ENCODE measurements around the gene LYPLA2. TPM values are rescaled to one million over a fixed set of nuclear protein-coding genes. Genes with fewer than 3 reads are reported as not detected.

The LYPLA2 gene
- total RNA-seq, 1 experiment from 2014 or later, result 78.0 TPM

GRCh38 chr1:23763041-23763577 lies 27.8 kb upstream of the LYPLA2 start:
- no peak overlapping the region for H3K27ac ChIP-seq (ENCODE audit: low read depth, low read length)
- H2AFZ ChIP-seq (ENCODE audit: low read depth, low read length, poor library complexity, severe bottlenecking), result no peak overlapping the region
- ATAC-seq (no peak), DNase-seq (ENCODE audit: low read depth, low spot score) (no peak)
- intact Hi-C loops (cut with micrococcal nuclease), result no loop called here
- H3K9ac ChIP-seq (ENCODE audit: low read length), result no peak overlapping the region
- no peaks in the 10 kb centered on the region for H3K9me3 ChIP-seq (ENCODE audit: control insufficient read depth in 1 of 2, insufficient read depth in 1 of 2, low read depth in 1 of 2, low read length in 2 of 2)
- H3K4me1 ChIP-seq (ENCODE audit: control insufficient read depth in 1 of 2, insufficient read depth in 2 of 2, low read length in 2 of 2), result no peaks in the 10 kb centered on the region
- ChIA-PET RAD21 (ENCODE audit: low non-redundant PET in 1 of 2, low total read pairs in 2 of 2, uncharacterized antibody in 2 of 2, unreplicated experiment in 2 of 2) (no interaction called here), POLR2A (no interaction called here), CTCF (interaction anchor here (1.5 kb wide), 1 partner anchor 9 kb away, joined by 3 read pairs; no protein-coding TSS in a partner anchor)
- peaks cover 25% of the 10 kb centered on the region; the same call in 1 of the 2 replicates for H3K79me2 ChIP-seq (ENCODE audit: insufficient read depth, low read length)
- H3K4me3 ChIP-seq (replicated peaks in 1 of 2; ENCODE audit: low read depth in 1 of 2, low read length in 2 of 2), result no peak overlapping the region
- H3K9me2 ChIP-seq (ENCODE audit: insufficient read depth), result no peaks in the 10 kb centered on the region
- TF ChIP-seq, protein P1, sequence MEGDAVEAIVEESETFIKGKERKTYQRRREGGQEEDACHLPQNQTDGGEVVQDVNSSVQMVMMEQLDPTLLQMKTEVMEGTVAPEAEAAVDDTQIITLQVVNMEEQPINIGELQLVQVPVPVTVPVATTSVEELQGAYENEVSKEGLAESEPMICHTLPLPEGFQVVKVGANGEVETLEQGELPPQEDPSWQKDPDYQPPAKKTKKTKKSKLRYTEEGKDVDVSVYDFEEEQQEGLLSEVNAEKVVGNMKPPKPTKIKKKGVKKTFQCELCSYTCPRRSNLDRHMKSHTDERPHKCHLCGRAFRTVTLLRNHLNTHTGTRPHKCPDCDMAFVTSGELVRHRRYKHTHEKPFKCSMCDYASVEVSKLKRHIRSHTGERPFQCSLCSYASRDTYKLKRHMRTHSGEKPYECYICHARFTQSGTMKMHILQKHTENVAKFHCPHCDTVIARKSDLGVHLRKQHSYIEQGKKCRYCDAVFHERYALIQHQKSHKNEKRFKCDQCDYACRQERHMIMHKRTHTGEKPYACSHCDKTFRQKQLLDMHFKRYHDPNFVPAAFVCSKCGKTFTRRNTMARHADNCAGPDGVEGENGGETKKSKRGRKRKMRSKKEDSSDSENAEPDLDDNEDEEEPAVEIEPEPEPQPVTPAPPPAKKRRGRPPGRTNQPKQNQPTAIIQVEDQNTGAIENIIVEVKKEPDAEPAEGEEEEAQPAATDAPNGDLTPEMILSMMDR (IDR thresholded peaks at IDR 0.05 in 2 of 3, conservative IDR thresholded peaks at IDR 0.05 in 1 of 3; ENCODE audit: borderline replicate concordance in 1 of 3, insufficient read depth in 1 of 3, low read depth in 2 of 3, low read length in 2 of 3), result no peak
- TF ChIP-seq JUND (IDR thresholded peaks at IDR 0.05) (no peak), TCF7L2 (IDR thresholded peaks at IDR 0.05; ENCODE audit: borderline replicate concordance, extremely low read depth, insufficient read depth, insufficient read length) (no peak), SIN3A (IDR thresholded peaks at IDR 0.05; ENCODE audit: low read depth) (no peak), SRF (IDR thresholded peaks at IDR 0.05; ENCODE audit: low read depth) (no peak)
- 0 out of 2 replicates have a peak, but pooled peaks cover 5% of the 10 kb centered on the region for H4K20me1 ChIP-seq (ENCODE audit: insufficient read depth)
- peaks cover 42 to 54% of the 10 kb centered on the region in 2 experiments for H3K36me3 ChIP-seq (ENCODE audit: control insufficient read depth in 1 of 2, insufficient read depth in 2 of 2, low read length in 2 of 2)
- H3K27me3 ChIP-seq (ENCODE audit: insufficient read depth, low read length), result no peaks in the 10 kb centered on the region
- no TSS peak for BruUV-seq (replicated peaks)
- no peak overlapping the region for H3K4me2 ChIP-seq (ENCODE audit: low read length)

GRCh38 chr1:23768733-23769132 lies 22.2 kb upstream of the LYPLA2 start:
- POLR2A ChIA-PET, result no interaction called here
- H4K20me1 ChIP-seq (ENCODE audit: insufficient read depth), result no peaks in the 10 kb centered on the region
- H2AFZ ChIP-seq (ENCODE audit: low read depth, low read length, poor library complexity, severe bottlenecking), result no peak overlapping the region
- no peaks in the 10 kb centered on the region for H3K9me3 ChIP-seq (ENCODE audit: control insufficient read depth in 1 of 2, insufficient read depth in 1 of 2, low read depth in 1 of 2, low read length in 2 of 2)
- CTCF ChIA-PET, result interaction anchor here (1.5 kb wide), 1 partner anchor 148 kb away, joined by 3 read pairs; no protein-coding TSS in a partner anchor
- no peak overlapping the region for H3K4me3 ChIP-seq (replicated peaks in 1 of 2; ENCODE audit: low read depth in 1 of 2, low read length in 2 of 2)
- no peak overlapping the region for H3K9ac ChIP-seq (ENCODE audit: low read length)
- no TSS peak for BruUV-seq (replicated peaks)
- no peak for ATAC-seq
- H3K79me2 ChIP-seq (ENCODE audit: insufficient read depth, low read length), result no peaks in the 10 kb centered on the region; the same call in 1 of the 2 replicates
- H3K9me2 ChIP-seq (ENCODE audit: insufficient read depth), result no peaks in the 10 kb centered on the region
- H3K4me1 ChIP-seq (ENCODE audit: control insufficient read depth in 1 of 2, insufficient read depth in 2 of 2, low read length in 2 of 2), result 0 out of 4 replicates have a peak, but pooled peaks cover 0 to 3% of the 10 kb centered on the region in 2 experiments
- RAD21 ChIA-PET (ENCODE audit: low non-redundant PET in 1 of 2, low total read pairs in 2 of 2, uncharacterized antibody in 2 of 2, unreplicated experiment in 2 of 2), result no interaction called here
- TF ChIP-seq CEBPB (IDR thresholded peaks at IDR 0.05; ENCODE audit: low read depth) (no peak), ATF3 (IDR thresholded peaks at IDR 0.05) (no peak), SIN3A (IDR thresholded peaks at IDR 0.05; ENCODE audit: low read depth) (no peak), SRF (IDR thresholded peaks at IDR 0.05; ENCODE audit: low read depth) (no peak), POLR2AphosphoS5 (IDR thresholded peaks at IDR 0.05; ENCODE audit: low read depth, low read length) (no peak), EZH2phosphoT487 (IDR thresholded peaks at IDR 0.05; ENCODE audit: borderline replicate concordance) (no peak), TCF7L2 (IDR thresholded peaks at IDR 0.05; ENCODE audit: borderline replicate concordance, extremely low read depth, insufficient read depth, insufficient read length) (no peak), ZFX (IDR thresholded peaks at IDR 0.05) (no peak), POLR2A (IDR thresholded peaks at IDR 0.05; ENCODE audit: borderline replicate concordance, extremely low read depth, insufficient read depth, insufficient read length) (no peak), YY1 (IDR thresholded peaks at IDR 0.05; ENCODE audit: extremely low read depth, insufficient replicate concordance, low read depth, low read length) (no peak), EGR1 (IDR thresholded peaks at IDR 0.05; ENCODE audit: low read depth) (no peak)
- TF ChIP-seq, protein P2, sequence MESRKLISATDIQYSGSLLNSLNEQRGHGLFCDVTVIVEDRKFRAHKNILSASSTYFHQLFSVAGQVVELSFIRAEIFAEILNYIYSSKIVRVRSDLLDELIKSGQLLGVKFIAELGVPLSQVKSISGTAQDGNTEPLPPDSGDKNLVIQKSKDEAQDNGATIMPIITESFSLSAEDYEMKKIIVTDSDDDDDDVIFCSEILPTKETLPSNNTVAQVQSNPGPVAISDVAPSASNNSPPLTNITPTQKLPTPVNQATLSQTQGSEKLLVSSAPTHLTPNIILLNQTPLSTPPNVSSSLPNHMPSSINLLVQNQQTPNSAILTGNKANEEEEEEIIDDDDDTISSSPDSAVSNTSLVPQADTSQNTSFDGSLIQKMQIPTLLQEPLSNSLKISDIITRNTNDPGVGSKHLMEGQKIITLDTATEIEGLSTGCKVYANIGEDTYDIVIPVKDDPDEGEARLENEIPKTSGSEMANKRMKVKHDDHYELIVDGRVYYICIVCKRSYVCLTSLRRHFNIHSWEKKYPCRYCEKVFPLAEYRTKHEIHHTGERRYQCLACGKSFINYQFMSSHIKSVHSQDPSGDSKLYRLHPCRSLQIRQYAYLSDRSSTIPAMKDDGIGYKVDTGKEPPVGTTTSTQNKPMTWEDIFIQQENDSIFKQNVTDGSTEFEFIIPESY (IDR thresholded peaks at IDR 0.05; ENCODE audit: extremely low read depth, insufficient replicate concordance, low read length), result no peak
- no peak overlapping the region for H3K27ac ChIP-seq (ENCODE audit: low read depth, low read length)
- intact Hi-C loops (cut with micrococcal nuclease), result no loop called here
- H3K4me2 ChIP-seq (ENCODE audit: low read length), result no peak overlapping the region
- peaks cover 11 to 19% of the 10 kb centered on the region in 2 experiments; a peak in 2 of 4 replicates for H3K36me3 ChIP-seq (ENCODE audit: control insufficient read depth in 1 of 2, insufficient read depth in 2 of 2, low read length in 2 of 2)
- no peaks in the 10 kb centered on the region for H3K27me3 ChIP-seq (ENCODE audit: insufficient read depth, low read length)
- DNase-seq (ENCODE audit: low read depth, low spot score), result no peak
